Peyer's patch (tissue), 4 donors: Measurements from ENCODE around the gene MZF1. TPM values are rescaled to one million over a fixed set of nuclear protein-coding genes. Genes with fewer than 3 reads are reported as not detected.
A peak's percentile ranks its signal among the peaks of the same experiment; 100 is the strongest.

Experiments
- DNase-seq, 3 donors: peaks; one replicate each; pipeline ENCODE4 v3.0.0-alpha.2; 2017 to 2019
- H3K27ac ChIP-seq, 4 donors: fragments of 200-600 bp; sonication (generic); one replicate each; pipeline ENCODE4 v1.5.1; 2016 to 2019
- H3K27me3 ChIP-seq, 2 donors: fragments of 200-600 bp; sonication (generic); one replicate each; pipeline ENCODE4 v1.5.1; 2019
- H3K36me3 ChIP-seq, 3 donors: fragments of 200-600 bp; sonication (generic); one replicate each; pipeline ENCODE4 v1.5.1; 2016 to 2019
- H3K4me1 ChIP-seq, 4 donors: fragments of 200-600 bp; sonication (generic); one replicate each; pipeline ENCODE4 v1.5.1; 2016 to 2019
- H3K4me3 ChIP-seq, 4 donors: fragments of 200-600 bp; sonication (generic); 1 replicate in 3 of 4; 2 replicates in 1 of 4; pipeline ENCODE4 v1.5.1; 2016 to 2019; ENCODE audit warnings: mild to moderate bottlenecking in 1 of 4
- H3K9me3 ChIP-seq, 4 donors: fragments of 200-600 bp; sonication (generic); one replicate each; pipeline ENCODE4 v1.5.1; 2016 to 2019; ENCODE audit warnings: mild to moderate bottlenecking in 1 of 4
- POLR2A ChIP-seq, 2 donors: fragments of 450-650 bp; IDR thresholded peaks; one replicate each; pipeline ENCODE4 v1.5.1; 2017; ENCODE audit warnings: antibody characterized with exemption in 2 of 2, mild to moderate bottlenecking in 2 of 2, moderate library complexity in 2 of 2
- small RNA-seq, 2 donors: library from RNA; depleted of rRNA; stranded (forward); fragments of <200 nt; gene quantifications; one replicate each; pipeline ENCODE3, GENCODE V24; 2016
- total RNA-seq, 4 donors: library from RNA; depleted of rRNA; stranded (reverse); fragments of >200 nt; gene quantifications; one replicate each; pipeline ENCODE4 v1.1.0, GENCODE V29; 2016
- TF ChIP-seq, protein P1 (sequence below), 6 experiments: fragments of 450-650 bp in 4 of 6; fragments of 200-600 bp in 2 of 6; sonication (generic) in 1 of 6; IDR thresholded peaks; one replicate each; pipeline ENCODE4 v1.5.1; 2017 to 2019; ENCODE audit warnings: antibody characterized with exemption in 6 of 6, mild to moderate bottlenecking in 3 of 6, moderate library complexity in 1 of 6

The MZF1 gene
- total RNA-seq, 4 donors from 2014 or later = 60.9 to 123 (median 82.3) TPM

DNA sequence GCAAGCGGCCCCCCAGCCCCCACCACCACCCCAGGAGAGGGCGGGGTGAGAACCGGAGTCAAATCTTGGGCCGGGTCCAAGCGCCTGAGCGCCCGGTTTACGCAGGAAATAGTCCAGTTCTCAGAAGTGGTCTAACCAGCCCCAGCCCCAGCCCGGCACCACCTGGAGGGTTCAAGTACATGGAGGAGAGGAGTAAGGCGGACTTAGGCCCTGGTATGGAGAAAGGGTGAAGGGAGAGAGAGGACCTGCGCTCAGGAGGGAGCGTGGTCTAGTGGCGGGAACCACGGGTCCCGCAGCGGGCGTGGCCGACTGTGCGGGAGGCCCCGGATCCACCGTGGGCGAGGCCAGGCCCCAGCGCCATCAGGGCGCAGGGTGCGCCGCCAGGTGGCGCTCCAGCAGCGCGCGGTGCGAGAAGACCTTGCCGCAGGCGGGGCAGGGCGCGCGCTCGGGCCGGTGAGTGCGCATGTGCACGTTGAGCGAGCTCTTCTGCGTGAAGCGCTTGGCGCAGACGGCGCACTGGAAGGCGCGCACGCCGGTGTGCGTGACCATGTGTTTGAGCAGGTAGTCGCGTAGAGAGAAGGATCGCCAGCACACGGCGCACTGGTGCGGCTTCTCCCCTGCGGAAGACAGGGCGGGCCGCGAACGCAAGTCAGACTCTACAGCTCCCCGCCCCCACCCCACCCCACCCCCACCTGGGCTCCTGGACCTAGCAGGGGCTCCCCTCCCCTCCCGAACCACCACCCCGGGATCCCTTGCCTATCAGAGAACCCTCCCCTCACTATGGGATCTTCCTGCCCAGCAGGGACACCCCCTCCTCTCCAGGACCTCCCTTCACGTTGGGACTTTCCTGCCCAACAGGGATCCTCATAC lies 59.2 kb downstream of the MZF1 start:
- H3K27me3 ChIP-seq = no peaks in the 10 kb centered on the region
- peak; percentile 70 to 94 (median 93) for DNase-seq
- peak overlapping the region; percentile 32 to 52 (median 48) for H3K4me3 ChIP-seq
- peaks cover 3 to 45% (median 12%) of the 10 kb centered on the region in 4 donors for H3K4me1 ChIP-seq
- no peaks in the 10 kb centered on the region for H3K9me3 ChIP-seq
- peak overlapping the region; percentile 40 to 74 (median 52) for H3K27ac ChIP-seq
- TF ChIP-seq, protein P1, sequence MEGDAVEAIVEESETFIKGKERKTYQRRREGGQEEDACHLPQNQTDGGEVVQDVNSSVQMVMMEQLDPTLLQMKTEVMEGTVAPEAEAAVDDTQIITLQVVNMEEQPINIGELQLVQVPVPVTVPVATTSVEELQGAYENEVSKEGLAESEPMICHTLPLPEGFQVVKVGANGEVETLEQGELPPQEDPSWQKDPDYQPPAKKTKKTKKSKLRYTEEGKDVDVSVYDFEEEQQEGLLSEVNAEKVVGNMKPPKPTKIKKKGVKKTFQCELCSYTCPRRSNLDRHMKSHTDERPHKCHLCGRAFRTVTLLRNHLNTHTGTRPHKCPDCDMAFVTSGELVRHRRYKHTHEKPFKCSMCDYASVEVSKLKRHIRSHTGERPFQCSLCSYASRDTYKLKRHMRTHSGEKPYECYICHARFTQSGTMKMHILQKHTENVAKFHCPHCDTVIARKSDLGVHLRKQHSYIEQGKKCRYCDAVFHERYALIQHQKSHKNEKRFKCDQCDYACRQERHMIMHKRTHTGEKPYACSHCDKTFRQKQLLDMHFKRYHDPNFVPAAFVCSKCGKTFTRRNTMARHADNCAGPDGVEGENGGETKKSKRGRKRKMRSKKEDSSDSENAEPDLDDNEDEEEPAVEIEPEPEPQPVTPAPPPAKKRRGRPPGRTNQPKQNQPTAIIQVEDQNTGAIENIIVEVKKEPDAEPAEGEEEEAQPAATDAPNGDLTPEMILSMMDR (IDR thresholded peaks at IDR 0.05) = peak; percentile 84 to 99 (median 94)
- TF ChIP-seq POLR2A (IDR thresholded peaks at IDR 0.05) = peak in 1 of 2 donors; percentile 49
- peaks cover 0 to 21% (median 0%) of the 10 kb centered on the region in 3 donors for H3K36me3 ChIP-seq

DNA sequence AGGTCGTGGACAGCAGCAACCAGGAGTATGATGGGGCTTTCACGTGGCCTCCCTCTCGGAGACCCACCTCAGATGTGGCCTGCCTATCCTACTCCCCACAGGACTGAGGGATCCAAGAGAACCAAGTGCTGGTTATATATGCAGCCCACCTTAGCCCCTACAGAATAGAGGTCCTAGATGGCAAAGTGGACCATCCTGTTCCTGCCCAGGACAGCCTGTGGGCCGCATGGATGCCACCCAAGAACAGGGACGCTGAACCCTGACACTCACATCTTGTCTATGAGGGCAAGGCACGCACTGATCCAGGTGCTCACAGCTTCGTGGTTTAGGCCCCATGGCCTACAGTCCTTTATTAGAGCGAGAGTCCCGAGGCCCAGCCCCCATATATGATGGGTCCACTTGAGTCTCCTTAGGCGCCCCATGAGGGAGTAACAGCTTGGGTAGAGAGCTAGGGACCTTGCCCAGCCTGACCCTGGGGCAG lies 59.9 kb downstream of the MZF1 start:
- Histone ChIP-seq H3K27ac (peak overlapping the region in 3 of 4 donors; percentile 44 to 74 (median 59)), H3K4me3 (peak overlapping the region in 2 of 4 donors; percentile 45 to 50), H3K4me1 (peaks cover 2 to 38% (median 5%) of the 10 kb centered on the region in 4 donors), H3K36me3 (peaks cover 0 to 21% (median 0%) of the 10 kb centered on the region in 3 donors), H3K27me3 (no peaks in the 10 kb centered on the region), H3K9me3 (no peaks in the 10 kb centered on the region)
- TF ChIP-seq POLR2A (IDR thresholded peaks at IDR 0.05) = no peak
- TF ChIP-seq, protein P1 (IDR thresholded peaks at IDR 0.05) = no peak
- DNase-seq = no peak

Small RNAs within 50 kb of the gene (small RNA-seq; reads per million reads assigned to genes)
- gene MIR6807 (0 reads per million in 2 donors), gene RN7SL525P (0 reads per million in 2 donors)

Other genes starting within 250 kb of the MZF1 start
- 1 to 10 TPM; 2.5 to 4.6 (median 4.0) TPM for gene ZSCAN22, start 246.3 kb downstream of the MZF1 start, total RNA-seq
- gene A1BG, start 219.8 kb downstream of the MZF1 start, total RNA-seq = 10 to 100 TPM in 1 of 4 donors, 1 to 10 TPM in 2, not detected in 1; 5.4 to 26.4 (median 8.3) TPM
- 1 to 10 TPM in 2 of 4 donors, under 1 TPM in 1, not detected in 1; 0.70 to 4.4 (median 2.1) TPM for gene ZNF497, start 210.6 kb downstream of the MZF1 start, total RNA-seq
- 10 to 100 TPM in 1 of 4 donors, 1 to 10 TPM in 3; 3.3 to 10.9 (median 7.7) TPM for gene ZNF837, start 192.3 kb downstream of the MZF1 start, total RNA-seq
- gene RPS5, start 186.1 kb downstream of the MZF1 start, total RNA-seq = 1,000 to 10,000 TPM in 1 of 4 donors, 100 to 1,000 TPM in 3; 428 to 1,258 (median 517) TPM
- gene RNF225, start 177.7 kb downstream of the MZF1 start, total RNA-seq = not detected
- gene ZNF584, start 164.7 kb downstream of the MZF1 start, total RNA-seq = 10 to 100 TPM in 1 of 4 donors, 1 to 10 TPM in 3; 2.5 to 18.2 (median 9.6) TPM
- 10 to 100 TPM in 1 of 4 donors, 1 to 10 TPM in 3; 3.9 to 12.4 (median 7.2) TPM for gene ZNF132, start 133.2 kb downstream of the MZF1 start, total RNA-seq
- 10 to 100 TPM in 3 of 4 donors, 1 to 10 TPM in 1; 7.0 to 13.1 (median 10.5) TPM for gene ZNF324B, start 121.7 kb downstream of the MZF1 start, total RNA-seq
- 10 to 100 TPM; 12.4 to 31.2 (median 22.7) TPM for gene ZNF324, start 106.3 kb downstream of the MZF1 start, total RNA-seq
- gene ZNF446, start 97.0 kb downstream of the MZF1 start, total RNA-seq = 10 to 100 TPM; 12.8 to 25.6 (median 19.6) TPM
- gene SLC27A5, start 61.3 kb downstream of the MZF1 start, total RNA-seq = 1 to 10 TPM in 3 of 4 donors, under 1 TPM in 1; 0.88 to 6.3 (median 2.3) TPM
- 10 to 100 TPM in 3 of 4 donors, 1 to 10 TPM in 1; 7.4 to 21.6 (median 14.3) TPM for gene ZBTB45, start 53.5 kb downstream of the MZF1 start, total RNA-seq
- 100 to 1,000 TPM; 164 to 281 (median 196) TPM for gene TRIM28, start 29.3 kb downstream of the MZF1 start, total RNA-seq
- gene CHMP2A, start 18.2 kb downstream of the MZF1 start, total RNA-seq = 100 to 1,000 TPM in 2 of 4 donors, 10 to 100 TPM in 2; 79.2 to 115 (median 101) TPM
- 10 to 100 TPM; 10.2 to 37.1 (median 18.5) TPM for gene UBE2M, start 14.7 kb downstream of the MZF1 start, total RNA-seq